ENCODE measurements around the gene CD164L2.
"Not testable (repeated sequence)": the region's sequence is repeated elsewhere in the genome, so short reads cannot be mapped to it uniquely, and the experiment has no call there.

CD164L2 gene

DNA sequence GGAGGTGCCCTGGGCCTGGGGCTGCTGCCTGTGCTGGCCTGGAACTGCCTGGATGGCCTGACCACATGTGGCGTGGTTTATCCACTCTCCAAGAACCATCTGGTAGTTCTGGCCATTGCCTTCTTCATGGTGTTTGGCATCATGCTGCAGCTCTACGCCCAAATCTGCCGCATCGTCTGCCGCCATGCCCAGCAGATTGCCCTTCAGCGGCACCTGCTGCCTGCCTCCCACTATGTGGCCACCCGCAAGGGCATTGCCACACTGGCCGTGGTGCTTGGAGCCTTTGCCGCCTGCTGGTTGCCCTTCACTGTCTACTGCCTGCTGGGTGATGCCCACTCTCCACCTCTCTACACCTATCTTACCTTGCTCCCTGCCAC, 11.1 kb upstream of the CD164L2 start:
- no peak overlapping the region for H3K4me3 ChIP-seq (ENCODE audit: low read depth, low read length)
- no peak for DNase-seq (ENCODE audit: low read depth)
- no peak for TF ChIP-seq CTCF (IDR thresholded peaks at IDR 0.05; ENCODE audit: low read depth, low read length, missing control alignments)

- TF ChIP-seq CTCF (IDR thresholded peaks at IDR 0.05; ENCODE audit: low read depth, low read length, missing control alignments): no peak
- H3K4me3 ChIP-seq (ENCODE audit: low read depth, low read length): no peak overlapping the region
- no peak for DNase-seq (ENCODE audit: low read depth)
These were observed 10.6 kb upstream of the CD164L2 start for GRCh38 chr1:27393641-27394281.

DNA sequence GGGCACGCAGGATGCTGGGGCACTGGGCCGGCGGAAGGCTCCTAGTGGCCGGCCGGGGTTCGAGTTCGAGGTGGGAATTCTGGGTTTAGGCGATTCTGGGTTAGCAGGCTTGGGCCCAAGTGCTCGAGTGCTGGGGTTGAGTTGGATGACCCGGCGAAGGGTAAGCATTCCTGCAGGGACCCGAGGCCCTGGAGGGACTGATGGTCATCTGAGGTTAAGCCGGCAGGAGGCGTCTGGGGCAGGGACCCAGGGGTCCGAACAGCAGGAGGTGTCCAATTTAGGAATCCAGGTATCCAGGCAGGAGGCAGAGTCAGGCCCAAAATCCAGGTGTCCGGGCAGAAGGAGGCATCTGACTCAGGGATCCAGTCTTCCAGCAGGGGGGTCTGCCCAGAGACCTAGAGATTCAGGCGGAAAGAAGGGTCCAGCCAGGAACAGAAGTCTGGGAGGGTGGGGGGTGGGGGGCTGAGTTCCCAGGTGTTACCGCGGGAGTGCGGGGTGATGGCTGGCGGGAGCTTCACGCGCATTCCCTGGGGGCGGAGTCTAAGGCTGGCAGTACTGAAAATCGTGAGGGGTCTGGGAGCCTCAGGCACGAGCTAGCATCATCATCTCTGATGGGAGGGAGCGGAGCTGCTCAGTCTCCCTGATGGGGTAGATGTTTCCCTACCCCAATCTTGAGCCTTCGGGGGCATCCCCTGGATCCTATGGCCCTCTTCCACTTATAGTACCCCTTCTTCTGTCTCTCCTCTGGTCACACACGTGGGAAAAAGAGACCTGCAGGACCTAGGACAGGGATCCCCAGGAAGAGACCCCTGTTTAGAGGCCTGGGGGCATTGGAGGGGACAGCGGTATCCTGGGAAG, 9.9 kb upstream of the CD164L2 start:
- H3K4me3 ChIP-seq (ENCODE audit: low read depth, low read length): peak overlapping the region; percentile 62
- no peak for DNase-seq (ENCODE audit: low read depth)
- peak; percentile 28 for TF ChIP-seq CTCF (IDR thresholded peaks at IDR 0.05; ENCODE audit: low read depth, low read length, missing control alignments)

DNA sequence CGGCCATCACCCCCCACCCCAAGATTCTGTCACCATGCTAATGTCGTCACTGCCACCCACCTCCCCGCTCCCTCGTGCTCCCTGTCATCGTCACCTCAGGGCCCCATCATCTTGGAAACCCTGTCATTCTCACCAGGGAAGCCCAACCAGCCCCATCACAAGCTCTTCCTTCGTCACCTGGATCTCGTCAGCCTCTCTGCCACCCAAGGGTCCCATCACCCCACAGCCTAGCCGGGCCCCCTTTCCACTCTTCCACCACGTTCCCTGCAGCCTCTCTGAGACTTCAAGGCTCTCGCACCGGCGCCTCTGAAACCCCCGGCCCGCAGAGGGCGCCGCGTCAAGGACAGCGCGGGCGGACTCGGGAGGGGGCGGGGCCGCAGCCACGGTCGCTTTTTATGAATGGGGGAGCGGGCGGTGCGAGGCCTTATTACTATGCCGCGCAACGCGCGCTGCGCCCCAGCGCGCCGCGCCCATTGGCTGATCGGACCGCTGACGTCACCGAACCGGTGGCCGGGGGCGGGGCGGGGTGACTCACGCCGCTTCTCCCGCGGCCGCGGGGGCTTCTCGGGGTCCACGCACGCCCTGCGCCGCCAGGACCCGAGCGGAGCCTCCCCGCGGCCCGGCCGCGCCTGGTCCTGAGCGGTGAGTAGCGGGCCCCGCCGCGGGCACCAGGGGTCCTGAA, 9.1 kb upstream of the CD164L2 start, which contains the start of gene GPR3:
Gene GPR3 (plus strand): TSS at position 527 of the 682 bp plus-strand sequence. CDS start 1,177 bp downstream, outside the sequence.
- peak; percentile 52 for DNase-seq (ENCODE audit: low read depth)
- peak within 1 kb of the TSS; percentile 62 for H3K4me3 ChIP-seq (ENCODE audit: low read depth, low read length)

GRCh38 chr1:27391511-27392095, 8.5 kb upstream of the CD164L2 start:
- TF ChIP-seq CTCF (IDR thresholded peaks at IDR 0.05; ENCODE audit: low read depth, low read length, missing control alignments): no peak
- DNase-seq (ENCODE audit: low read depth): no peak
- peak overlapping the region; percentile 11 for H3K4me3 ChIP-seq (ENCODE audit: low read depth, low read length)

More for the DNA sequence above, 9.1 kb upstream of the CD164L2 start, which contains the start of gene GPR3:
- TF ChIP-seq CTCF (IDR thresholded peaks at IDR 0.05; ENCODE audit: low read depth, low read length, missing control alignments): peak; percentile 56

DNA sequence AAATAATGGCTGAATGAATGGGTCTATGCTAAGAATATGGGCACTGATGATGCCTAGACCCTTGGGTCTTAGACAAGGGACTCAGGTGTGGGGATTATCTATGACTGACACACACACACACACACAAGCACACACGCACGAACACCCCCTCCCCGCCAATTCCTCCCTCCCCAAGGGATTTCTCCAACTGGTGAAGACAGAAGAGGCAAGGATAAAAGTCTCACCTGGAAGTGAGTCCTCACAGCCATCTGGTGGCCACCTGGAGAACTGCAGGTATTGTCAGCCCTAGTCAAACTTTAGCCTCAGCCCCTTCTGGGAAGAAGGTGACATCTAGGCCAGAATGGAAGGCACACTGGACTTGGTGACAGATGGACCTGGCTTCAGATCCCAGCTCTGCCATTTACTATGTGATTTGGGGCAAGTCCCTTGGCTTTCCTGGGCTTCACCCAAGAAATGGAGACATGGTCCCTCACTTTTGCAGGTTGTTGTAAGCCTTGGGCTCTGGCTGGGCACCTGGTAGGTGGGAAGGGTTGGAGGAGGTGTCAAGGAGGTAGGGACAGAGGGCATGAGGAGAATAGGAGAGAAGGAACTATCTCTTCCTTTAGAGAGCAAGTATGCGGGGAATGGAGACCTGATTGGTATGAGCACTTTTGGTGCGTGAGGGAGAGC, 5.3 kb upstream of the CD164L2 start:
- TF ChIP-seq CTCF (IDR thresholded peaks at IDR 0.05; ENCODE audit: low read depth, low read length, missing control alignments): peak; percentile 97
- H3K4me3 ChIP-seq (ENCODE audit: low read depth, low read length): no peak overlapping the region
- no peak for DNase-seq (ENCODE audit: low read depth)

- not testable (repeated sequence) for H3K4me3 ChIP-seq (ENCODE audit: low read depth, low read length); DNase-seq (ENCODE audit: low read depth)
These were observed 1.7 kb upstream of the CD164L2 start for GRCh38 chr1:27384797-27385196.
